ENCODE measurements around the gene ZBTB8B.

ZBTB8B gene

GRCh38 chr1:32487182-32487581 is 22.3 kb downstream of the ZBTB8B start:
- no peaks in the 10 kb centered on the region for H3F3A ChIP-seq (ENCODE audit: control insufficient read depth, insufficient read depth)
- no peak overlapping the region for H3K4me2 ChIP-seq (ENCODE audit: low read length)
- TF ChIP-seq, protein P1, sequence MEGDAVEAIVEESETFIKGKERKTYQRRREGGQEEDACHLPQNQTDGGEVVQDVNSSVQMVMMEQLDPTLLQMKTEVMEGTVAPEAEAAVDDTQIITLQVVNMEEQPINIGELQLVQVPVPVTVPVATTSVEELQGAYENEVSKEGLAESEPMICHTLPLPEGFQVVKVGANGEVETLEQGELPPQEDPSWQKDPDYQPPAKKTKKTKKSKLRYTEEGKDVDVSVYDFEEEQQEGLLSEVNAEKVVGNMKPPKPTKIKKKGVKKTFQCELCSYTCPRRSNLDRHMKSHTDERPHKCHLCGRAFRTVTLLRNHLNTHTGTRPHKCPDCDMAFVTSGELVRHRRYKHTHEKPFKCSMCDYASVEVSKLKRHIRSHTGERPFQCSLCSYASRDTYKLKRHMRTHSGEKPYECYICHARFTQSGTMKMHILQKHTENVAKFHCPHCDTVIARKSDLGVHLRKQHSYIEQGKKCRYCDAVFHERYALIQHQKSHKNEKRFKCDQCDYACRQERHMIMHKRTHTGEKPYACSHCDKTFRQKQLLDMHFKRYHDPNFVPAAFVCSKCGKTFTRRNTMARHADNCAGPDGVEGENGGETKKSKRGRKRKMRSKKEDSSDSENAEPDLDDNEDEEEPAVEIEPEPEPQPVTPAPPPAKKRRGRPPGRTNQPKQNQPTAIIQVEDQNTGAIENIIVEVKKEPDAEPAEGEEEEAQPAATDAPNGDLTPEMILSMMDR (IDR thresholded peaks at IDR 0.05; ENCODE audit: low read depth, low read length, poor library complexity, severe bottlenecking): no peak
- no peak for TF ChIP-seq EZH2phosphoT487 (IDR thresholded peaks at IDR 0.05; ENCODE audit: borderline replicate concordance, low read length)
- no peak overlapping the region for H3K27ac ChIP-seq (ENCODE audit: low read depth, low read length)
- H3K9me3 ChIP-seq (ENCODE audit: control insufficient read depth, insufficient read depth, low read length): no peaks in the 10 kb centered on the region
- H3K36me3 ChIP-seq (ENCODE audit: control insufficient read depth, low read length): no peaks in the 10 kb centered on the region
- no peaks in the 10 kb centered on the region for H3K79me2 ChIP-seq (ENCODE audit: control insufficient read depth, low read length)
- H3K27me3 ChIP-seq (ENCODE audit: control insufficient read depth, low read length): peaks cover 19% of the 10 kb centered on the region; the same call in 1 of the 2 replicates
- H4K20me1 ChIP-seq (ENCODE audit: control insufficient read depth, insufficient read depth, low read depth, low read length): no peaks in the 10 kb centered on the region
- H3K9me2 ChIP-seq (replicated peaks; ENCODE audit: control insufficient read depth, low read length): no peaks in the 10 kb centered on the region
- peaks cover 4% of the 10 kb centered on the region; the same call in 1 of the 2 replicates for H3K4me1 ChIP-seq (ENCODE audit: control insufficient read depth, low read length)
- H3K4me3 ChIP-seq (ENCODE audit: low read length): no peak overlapping the region

GRCh38 chr1:32489774-32490454 is 25.0 kb downstream of the ZBTB8B start:
- Histone ChIP-seq H3K36me3 (ENCODE audit: control insufficient read depth, low read length) (no peaks in the 10 kb centered on the region), H4K20me1 (ENCODE audit: control insufficient read depth, insufficient read depth, low read depth, low read length) (no peaks in the 10 kb centered on the region), H3K27ac (ENCODE audit: low read depth, low read length) (no peak overlapping the region), H3K9me3 (ENCODE audit: control insufficient read depth, insufficient read depth, low read length) (no peaks in the 10 kb centered on the region), H3K79me2 (ENCODE audit: control insufficient read depth, low read length) (no peaks in the 10 kb centered on the region), H3F3A (ENCODE audit: control insufficient read depth, insufficient read depth) (no peaks in the 10 kb centered on the region), H3K4me2 (ENCODE audit: low read length) (no peak overlapping the region), H3K4me3 (ENCODE audit: low read length) (no peak overlapping the region), H3K27me3 (ENCODE audit: control insufficient read depth, low read length) (peaks cover 20% of the 10 kb centered on the region), H3K9me2 (replicated peaks; ENCODE audit: control insufficient read depth, low read length) (no peaks in the 10 kb centered on the region), H3K4me1 (ENCODE audit: control insufficient read depth, low read length) (peaks cover 4% of the 10 kb centered on the region; the same call in 1 of the 2 replicates)
- TF ChIP-seq, protein P1 (IDR thresholded peaks at IDR 0.05; ENCODE audit: low read depth, low read length, poor library complexity, severe bottlenecking): no peak
- no peak for TF ChIP-seq EZH2phosphoT487 (IDR thresholded peaks at IDR 0.05; ENCODE audit: borderline replicate concordance, low read length)

GRCh38 chr1:32491386-32491785 is 26.5 kb downstream of the ZBTB8B start:
- no peak overlapping the region for H3K27ac ChIP-seq (ENCODE audit: low read depth, low read length)
- no peaks in the 10 kb centered on the region for H3K9me3 ChIP-seq (ENCODE audit: control insufficient read depth, insufficient read depth, low read length)
- no peaks in the 10 kb centered on the region for H3K79me2 ChIP-seq (ENCODE audit: control insufficient read depth, low read length)
- H3K36me3 ChIP-seq (ENCODE audit: control insufficient read depth, low read length): no peaks in the 10 kb centered on the region
- H3F3A ChIP-seq (ENCODE audit: control insufficient read depth, insufficient read depth): no peaks in the 10 kb centered on the region
- H3K4me3 ChIP-seq (ENCODE audit: low read length): no peak overlapping the region
- H4K20me1 ChIP-seq (ENCODE audit: control insufficient read depth, insufficient read depth, low read depth, low read length): no peaks in the 10 kb centered on the region
- H3K4me1 ChIP-seq (ENCODE audit: control insufficient read depth, low read length): peaks cover 4% of the 10 kb centered on the region; the same call in 1 of the 2 replicates
- peaks cover 23% of the 10 kb centered on the region for H3K27me3 ChIP-seq (ENCODE audit: control insufficient read depth, low read length)
- no peaks in the 10 kb centered on the region for H3K9me2 ChIP-seq (replicated peaks; ENCODE audit: control insufficient read depth, low read length)
- no peak overlapping the region for H3K4me2 ChIP-seq (ENCODE audit: low read length)
- TF ChIP-seq, protein P1 (IDR thresholded peaks at IDR 0.05; ENCODE audit: low read depth, low read length, poor library complexity, severe bottlenecking): no peak
- no peak for TF ChIP-seq EZH2phosphoT487 (IDR thresholded peaks at IDR 0.05; ENCODE audit: borderline replicate concordance, low read length)

Measured in DOHH2 (cell line).